Measurements from ENCODE around the gene AKT3.
"Not testable (repeated sequence)": the region's sequence is repeated elsewhere in the genome, so short reads cannot be mapped to it uniquely, and the experiment has no call there.

AKT3 gene

DNA sequence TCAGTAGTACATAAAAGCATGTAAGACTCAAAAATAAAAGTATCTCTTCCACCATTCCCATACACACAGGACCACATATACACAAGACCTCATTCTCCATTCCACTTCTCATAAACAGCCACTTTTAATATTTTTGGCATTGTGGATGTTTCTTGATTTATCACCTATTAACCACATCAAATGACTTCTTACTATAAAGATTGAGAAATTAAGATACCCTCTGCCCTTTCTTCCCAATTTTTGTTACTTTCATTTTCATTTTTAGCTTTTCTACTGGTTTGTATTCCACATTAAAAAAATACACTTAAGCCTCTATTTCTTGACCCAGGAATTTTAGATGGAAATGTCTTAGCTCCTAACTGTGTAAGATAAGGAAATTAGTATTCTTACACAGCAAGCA is 22.8 kb downstream of the AKT3 start:
- TF ChIP-seq, protein P1, sequence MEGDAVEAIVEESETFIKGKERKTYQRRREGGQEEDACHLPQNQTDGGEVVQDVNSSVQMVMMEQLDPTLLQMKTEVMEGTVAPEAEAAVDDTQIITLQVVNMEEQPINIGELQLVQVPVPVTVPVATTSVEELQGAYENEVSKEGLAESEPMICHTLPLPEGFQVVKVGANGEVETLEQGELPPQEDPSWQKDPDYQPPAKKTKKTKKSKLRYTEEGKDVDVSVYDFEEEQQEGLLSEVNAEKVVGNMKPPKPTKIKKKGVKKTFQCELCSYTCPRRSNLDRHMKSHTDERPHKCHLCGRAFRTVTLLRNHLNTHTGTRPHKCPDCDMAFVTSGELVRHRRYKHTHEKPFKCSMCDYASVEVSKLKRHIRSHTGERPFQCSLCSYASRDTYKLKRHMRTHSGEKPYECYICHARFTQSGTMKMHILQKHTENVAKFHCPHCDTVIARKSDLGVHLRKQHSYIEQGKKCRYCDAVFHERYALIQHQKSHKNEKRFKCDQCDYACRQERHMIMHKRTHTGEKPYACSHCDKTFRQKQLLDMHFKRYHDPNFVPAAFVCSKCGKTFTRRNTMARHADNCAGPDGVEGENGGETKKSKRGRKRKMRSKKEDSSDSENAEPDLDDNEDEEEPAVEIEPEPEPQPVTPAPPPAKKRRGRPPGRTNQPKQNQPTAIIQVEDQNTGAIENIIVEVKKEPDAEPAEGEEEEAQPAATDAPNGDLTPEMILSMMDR (conservative IDR thresholded peaks at IDR 0.05; ENCODE audit: control insufficient read depth, insufficient read depth, low read depth, low read length) = no peak
- no peak overlapping the region for H3K4me3 ChIP-seq (ENCODE audit: control insufficient read depth, low read depth, low read length)
- no peak for DNase-seq (ENCODE audit: low read depth)

DNA sequence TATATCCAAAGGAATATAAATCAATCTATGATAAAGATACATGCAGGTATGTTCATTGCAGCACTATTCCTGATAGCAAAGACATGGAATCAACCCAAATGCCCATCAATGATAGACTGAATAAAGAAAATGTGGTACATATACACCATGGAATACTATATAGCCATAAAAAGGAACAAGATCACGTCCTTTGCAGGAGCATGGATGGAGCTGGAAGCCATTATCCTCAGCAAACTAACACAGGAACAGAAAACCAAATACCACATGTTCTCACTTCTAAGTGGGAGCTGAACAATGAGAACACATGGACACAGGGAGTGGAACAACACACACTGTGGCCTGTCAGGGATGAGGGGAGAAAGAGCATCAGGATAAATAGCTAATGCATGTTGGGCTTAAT is 25.1 kb downstream of the AKT3 start:
- DNase-seq (ENCODE audit: low read depth); H3K4me3 ChIP-seq (ENCODE audit: control insufficient read depth, low read depth, low read length): not testable (repeated sequence)

DNA sequence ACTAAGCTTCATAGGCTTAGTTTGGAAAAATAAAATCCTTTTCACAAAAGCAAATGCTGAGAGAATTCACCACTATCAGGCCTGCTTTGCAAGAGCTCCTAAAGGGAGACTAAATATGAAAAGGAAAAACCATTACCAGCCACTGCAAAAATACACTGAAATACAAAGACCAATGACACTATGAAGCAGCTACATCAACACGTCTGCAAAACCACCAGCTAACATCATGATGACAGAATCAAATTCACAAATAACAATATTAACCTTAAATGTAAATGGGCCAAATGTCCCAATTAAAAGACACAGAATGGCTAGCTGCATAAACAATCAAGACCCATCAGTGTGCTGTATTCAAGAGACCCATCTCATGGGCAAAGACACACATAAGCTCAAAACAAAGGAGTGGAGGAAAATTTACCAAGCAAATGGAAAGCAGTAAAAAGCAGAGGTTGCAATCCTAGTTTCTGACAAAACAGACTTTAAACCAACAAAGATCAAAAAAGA is 28.8 kb downstream of the AKT3 start:
- H3K4me3 ChIP-seq (ENCODE audit: control insufficient read depth, low read depth, low read length) = no peak overlapping the region
- DNase-seq (ENCODE audit: low read depth) = no peak
- TF ChIP-seq, protein P1 (conservative IDR thresholded peaks at IDR 0.05; ENCODE audit: control insufficient read depth, insufficient read depth, low read depth, low read length) = no peak

DNA sequence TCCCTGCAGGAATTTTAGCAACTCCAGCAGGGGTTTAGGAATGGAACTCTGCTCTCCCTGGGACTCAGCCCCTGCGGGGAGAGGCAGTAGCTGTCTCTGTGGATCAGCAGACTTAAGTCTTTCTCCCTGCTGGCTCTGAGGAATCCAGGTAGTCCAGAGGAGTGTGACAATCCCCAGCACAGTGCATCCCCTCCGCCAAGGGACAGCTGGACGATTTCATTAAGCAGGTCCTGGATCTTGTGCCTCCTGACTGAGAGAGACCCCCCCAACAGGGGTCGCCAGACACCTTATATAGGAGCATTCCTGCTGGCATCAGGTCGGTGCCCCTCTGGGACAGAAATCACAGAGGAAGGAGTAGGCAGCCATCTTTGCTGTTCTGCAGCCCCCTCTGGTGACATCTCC is 30.6 kb downstream of the AKT3 start:
- H3K4me3 ChIP-seq (ENCODE audit: control insufficient read depth, low read depth, low read length) = no peak overlapping the region
- TF ChIP-seq, protein P1 (conservative IDR thresholded peaks at IDR 0.05; ENCODE audit: control insufficient read depth, insufficient read depth, low read depth, low read length) = no peak
- DNase-seq (ENCODE audit: low read depth) = no peak

DNA sequence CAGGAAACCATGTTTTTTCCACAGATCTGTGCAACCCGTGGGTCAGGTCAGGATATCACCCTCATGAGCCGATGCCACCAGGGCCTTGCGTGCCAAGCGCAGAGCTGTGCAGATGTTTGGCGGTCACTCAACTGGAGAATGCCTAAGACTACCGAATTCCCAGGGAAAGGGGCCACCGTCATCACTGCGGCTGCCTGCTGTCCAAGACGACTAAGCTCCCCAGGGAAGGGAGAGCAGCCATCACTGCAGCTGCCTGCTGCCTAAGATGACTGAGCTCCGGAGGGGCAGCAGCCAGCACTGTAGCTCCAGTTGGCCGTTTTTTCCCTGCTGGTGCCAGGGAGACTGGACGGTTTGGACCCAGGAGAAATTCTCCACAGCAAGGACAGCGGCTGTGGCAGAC is 31.1 kb downstream of the AKT3 start:
- DNase-seq (ENCODE audit: low read depth) = no peak
- no peak overlapping the region for H3K4me3 ChIP-seq (ENCODE audit: control insufficient read depth, low read depth, low read length)
- TF ChIP-seq, protein P1 (conservative IDR thresholded peaks at IDR 0.05; ENCODE audit: control insufficient read depth, insufficient read depth, low read depth, low read length) = no peak

DNA sequence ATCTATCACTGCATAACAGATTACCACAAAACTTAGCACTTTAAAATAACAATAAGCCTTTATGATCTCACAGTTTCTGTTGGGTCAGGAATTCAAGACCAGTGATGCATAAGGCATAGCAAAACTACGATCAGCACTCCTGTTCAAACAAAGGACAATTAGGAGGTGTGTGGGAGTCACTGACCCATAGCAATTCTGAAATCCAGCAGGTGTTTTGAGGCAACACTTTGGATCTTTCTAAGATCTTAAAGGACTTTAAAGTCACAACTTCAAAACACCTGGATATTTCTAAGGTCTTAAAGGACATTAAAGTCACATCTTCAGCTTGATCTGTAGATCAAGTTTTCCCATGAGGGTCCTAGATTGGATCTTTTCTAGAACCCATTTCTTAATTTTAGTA is 35.3 kb downstream of the AKT3 start:
- TF ChIP-seq, protein P1 (conservative IDR thresholded peaks at IDR 0.05; ENCODE audit: control insufficient read depth, insufficient read depth, low read depth, low read length) = no peak
- no peak for DNase-seq (ENCODE audit: low read depth)
- no peak overlapping the region for H3K4me3 ChIP-seq (ENCODE audit: control insufficient read depth, low read depth, low read length)

DNA sequence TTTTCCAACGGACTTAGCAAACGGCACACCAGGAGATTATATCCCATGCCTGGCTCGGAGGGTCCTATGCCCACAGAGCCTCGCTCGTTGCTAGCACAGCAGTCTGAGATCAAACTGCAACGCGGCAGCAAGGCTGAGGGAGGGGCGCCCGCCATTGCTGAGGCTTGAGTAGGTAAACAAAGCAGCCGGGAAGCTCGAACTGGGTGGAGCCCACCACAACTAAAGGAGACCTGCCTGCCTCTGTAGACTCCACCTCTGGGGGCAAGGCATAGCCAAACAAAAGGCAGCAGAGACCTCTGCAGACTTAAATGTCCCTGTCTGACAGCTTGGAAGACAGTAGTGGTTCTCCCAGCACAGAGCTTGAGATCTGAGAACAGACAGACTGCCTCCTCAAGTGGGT is 42.7 kb downstream of the AKT3 start:
- DNase-seq (ENCODE audit: low read depth); H3K4me3 ChIP-seq (ENCODE audit: control insufficient read depth, low read depth, low read length): not testable (repeated sequence)

DNA sequence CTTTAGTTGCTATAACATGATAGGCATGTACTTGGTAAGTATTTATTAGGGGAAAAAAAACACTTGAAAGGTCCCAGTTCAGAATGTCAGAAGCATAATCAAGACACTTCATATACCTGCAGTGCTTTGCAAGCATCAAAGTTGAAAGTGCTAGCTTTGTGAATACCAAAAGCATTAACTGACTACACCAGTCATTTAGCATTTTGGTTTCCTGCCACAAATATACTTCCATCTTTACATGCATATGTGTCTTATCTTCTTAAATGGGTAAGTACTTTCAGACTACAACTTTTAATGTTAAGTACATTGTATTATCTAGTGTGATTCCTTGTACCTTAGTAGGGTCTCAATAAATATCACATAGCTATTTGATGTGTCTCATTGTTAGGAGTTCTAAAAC is 43.7 kb downstream of the AKT3 start:
- TF ChIP-seq, protein P1 (conservative IDR thresholded peaks at IDR 0.05; ENCODE audit: control insufficient read depth, insufficient read depth, low read depth, low read length) = no peak
- no peak overlapping the region for H3K4me3 ChIP-seq (ENCODE audit: control insufficient read depth, low read depth, low read length)
- no peak for DNase-seq (ENCODE audit: low read depth)

All from fibroblast of mammary gland (primary cell).